ENCODE results near the gene SLC43A2. TPM values are rescaled to one million over a fixed set of nuclear protein-coding genes. Genes with fewer than 3 reads are reported as not detected.

SLC43A2 gene
- total RNA-seq, 3 donors from 2014 or later (not counting 1 experiment from before 2014, with no cell fraction given) = 24.5 to 36.0 (median 30.3) TPM

GRCh38 chr17:1646199-1646875, 17.7 kb upstream of the SLC43A2 start:
- Mint-ChIP-seq H3K4me3 (peak overlapping the region; percentile 25), H3K36me3 (no peaks in the 10 kb centered on the region), H3K27me3 (ENCODE audit: low read depth in 2 of 2) (no peaks in the 10 kb centered on the region), H3K9me3 (no peaks in the 10 kb centered on the region), H3K4me1 (peaks cover 0 to 13% of the 10 kb centered on the region in 2 donors), H3K27ac (peak overlapping the region in 1 of 2 donors; percentile 40)
- H3K4me1 ChIP-seq (ENCODE audit: control insufficient read depth, insufficient read depth, low read length) = peaks cover 48% of the 10 kb centered on the region
- peaks cover 15% of the 10 kb centered on the region for H3K36me3 ChIP-seq (ENCODE audit: control insufficient read depth, insufficient read depth, low read length)
- H3K27ac ChIP-seq (ENCODE audit: low read length) = no peak overlapping the region
- no peak overlapping the region for H3K4me3 ChIP-seq (ENCODE audit: low read length)
- no peaks in the 10 kb centered on the region for H3K9me3 ChIP-seq (ENCODE audit: control insufficient read depth, insufficient read depth, low read length)
- 92% methylated on average over 12 of the region's 13 CpGs for WGBS (ENCODE audit: insufficient coverage)
- H3K27me3 ChIP-seq (ENCODE audit: control insufficient read depth, insufficient read depth, low read length) = no peaks in the 10 kb centered on the region
- intact Hi-C loops (cut with micrococcal nuclease) = no loop called here
- DNase-seq (no peak), ATAC-seq (no peak)
- TF ChIP-seq, protein P1, sequence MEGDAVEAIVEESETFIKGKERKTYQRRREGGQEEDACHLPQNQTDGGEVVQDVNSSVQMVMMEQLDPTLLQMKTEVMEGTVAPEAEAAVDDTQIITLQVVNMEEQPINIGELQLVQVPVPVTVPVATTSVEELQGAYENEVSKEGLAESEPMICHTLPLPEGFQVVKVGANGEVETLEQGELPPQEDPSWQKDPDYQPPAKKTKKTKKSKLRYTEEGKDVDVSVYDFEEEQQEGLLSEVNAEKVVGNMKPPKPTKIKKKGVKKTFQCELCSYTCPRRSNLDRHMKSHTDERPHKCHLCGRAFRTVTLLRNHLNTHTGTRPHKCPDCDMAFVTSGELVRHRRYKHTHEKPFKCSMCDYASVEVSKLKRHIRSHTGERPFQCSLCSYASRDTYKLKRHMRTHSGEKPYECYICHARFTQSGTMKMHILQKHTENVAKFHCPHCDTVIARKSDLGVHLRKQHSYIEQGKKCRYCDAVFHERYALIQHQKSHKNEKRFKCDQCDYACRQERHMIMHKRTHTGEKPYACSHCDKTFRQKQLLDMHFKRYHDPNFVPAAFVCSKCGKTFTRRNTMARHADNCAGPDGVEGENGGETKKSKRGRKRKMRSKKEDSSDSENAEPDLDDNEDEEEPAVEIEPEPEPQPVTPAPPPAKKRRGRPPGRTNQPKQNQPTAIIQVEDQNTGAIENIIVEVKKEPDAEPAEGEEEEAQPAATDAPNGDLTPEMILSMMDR (IDR thresholded peaks at IDR 0.05) = no peak

DNA sequence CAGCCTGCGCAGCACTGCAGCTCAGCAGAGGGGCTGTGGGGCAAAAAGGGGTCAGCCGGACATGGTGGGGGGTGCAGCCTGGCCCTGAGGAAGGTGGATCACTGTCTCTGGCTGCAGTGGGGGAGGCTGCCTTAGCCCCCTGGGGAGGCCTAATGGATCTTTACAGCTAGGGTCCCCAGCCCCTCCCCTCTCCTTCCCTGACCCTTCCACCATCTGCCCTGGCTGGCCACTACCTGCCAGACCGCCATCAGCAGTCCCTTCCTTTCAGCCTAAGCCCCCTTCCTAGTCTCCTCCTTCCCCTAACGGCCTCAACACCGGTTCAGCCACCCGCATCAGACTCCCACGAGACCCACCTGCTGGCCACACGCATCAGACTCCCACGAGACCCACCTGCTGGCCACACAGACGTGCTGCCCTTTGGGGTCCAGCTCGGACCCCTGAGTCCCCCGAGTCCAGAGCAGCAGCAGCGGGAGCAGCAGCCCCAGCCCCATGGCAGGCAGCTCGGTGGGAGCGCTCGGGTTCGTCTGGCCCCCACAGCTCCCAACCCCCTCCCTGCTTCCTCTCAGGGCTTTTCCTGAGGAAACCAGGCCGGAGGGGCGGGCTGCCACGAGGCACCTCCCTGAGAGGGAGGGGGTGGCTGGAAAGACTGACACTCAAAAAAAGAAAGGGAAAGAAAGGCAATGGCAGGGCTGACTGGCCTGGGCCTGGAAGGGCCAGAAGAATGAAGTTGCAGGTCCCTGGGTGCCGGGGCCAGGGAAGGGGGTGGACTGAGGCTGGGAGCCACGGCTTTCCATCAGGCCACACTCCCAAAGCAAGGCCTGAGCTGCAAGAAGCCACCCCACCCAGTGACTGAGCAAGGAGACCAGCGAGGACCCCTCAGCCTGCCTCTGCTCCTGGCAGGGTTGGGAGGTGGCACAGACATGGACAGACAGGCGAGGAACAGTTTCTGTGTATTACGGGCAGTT, 16.9 kb upstream of the SLC43A2 start, which contains the start of gene SCARF1:
Gene SCARF1 (minus strand): TSS at position 526 of the 965 bp plus-strand sequence. CDS start 35 bp downstream, at position 491.
- no peak for ATAC-seq
- no peak within 1 kb of the TSS for H3K4me3 ChIP-seq (ENCODE audit: low read length)
- intact Hi-C loops (cut with micrococcal nuclease) = no loop called here
- no peaks in the 10 kb centered on the region for H3K27me3 ChIP-seq (ENCODE audit: control insufficient read depth, insufficient read depth, low read length)
- TF ChIP-seq, protein P1 (IDR thresholded peaks at IDR 0.05) = no peak
- H3K4me1 ChIP-seq (ENCODE audit: control insufficient read depth, insufficient read depth, low read length) = peaks cover 48% of the 10 kb centered on the region
- no peaks in the 10 kb centered on the region for H3K27me3 Mint-ChIP-seq (ENCODE audit: low read depth in 2 of 2)
- no peaks in the 10 kb centered on the region for H3K9me3 ChIP-seq (ENCODE audit: control insufficient read depth, insufficient read depth, low read length)
- H3K9me3 Mint-ChIP-seq = no peaks in the 10 kb centered on the region
- peak within 1 kb of the TSS; percentile 86 for H3K4me3 Mint-ChIP-seq
- H3K36me3 Mint-ChIP-seq = no peaks in the 10 kb centered on the region
- peak within 1 kb of the TSS in 1 of 2 donors; percentile 82 for H3K27ac Mint-ChIP-seq
- H3K27ac ChIP-seq (ENCODE audit: low read length) = no peak within 1 kb of the TSS
- H3K4me1 Mint-ChIP-seq = peaks cover 0 to 13% of the 10 kb centered on the region in 2 donors
- no peak for DNase-seq
- WGBS (ENCODE audit: insufficient coverage) = 50% methylated on average over 23 of the region's 25 CpGs
- H3K36me3 ChIP-seq (ENCODE audit: control insufficient read depth, insufficient read depth, low read length) = peaks cover 7% of the 10 kb centered on the region

DNA sequence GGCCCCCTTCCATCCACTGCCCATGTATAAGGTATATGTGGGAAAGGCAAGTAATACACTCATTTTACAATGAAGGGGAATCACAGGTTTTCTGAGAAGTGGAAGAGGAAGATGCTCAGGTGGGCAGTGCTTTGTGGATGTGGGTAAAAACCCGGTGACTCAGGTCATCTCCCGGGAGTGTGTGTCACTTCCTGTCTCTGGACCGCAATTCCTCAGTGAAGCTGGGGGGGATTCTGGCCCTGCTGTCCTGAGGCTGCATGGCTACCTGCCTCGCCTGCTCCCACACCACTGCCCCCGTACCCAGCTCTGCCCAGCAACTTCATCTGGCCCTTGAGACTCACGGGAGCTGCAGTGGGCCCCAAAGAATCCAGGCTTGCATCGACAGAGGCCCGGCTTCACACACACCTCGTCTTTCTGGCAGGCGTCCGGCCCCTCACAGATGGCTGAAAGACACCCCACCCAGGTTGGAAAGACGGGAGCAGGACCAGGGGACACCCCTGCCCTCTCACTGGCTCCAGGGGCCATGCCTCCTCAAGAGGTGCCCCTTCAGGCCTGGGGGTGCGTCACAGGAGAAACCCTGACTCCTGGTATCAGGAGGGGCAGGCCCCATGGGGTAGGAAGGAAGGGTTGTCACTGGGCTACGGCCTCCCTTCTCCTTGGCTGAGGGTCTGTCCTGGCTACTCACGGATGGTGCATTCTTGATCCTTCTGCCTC, 16.0 kb upstream of the SLC43A2 start:
- TF ChIP-seq, protein P1 (IDR thresholded peaks at IDR 0.05) = no peak
- Mint-ChIP-seq H3K9me3 (no peaks in the 10 kb centered on the region), H3K36me3 (no peaks in the 10 kb centered on the region), H3K4me3 (peak overlapping the region; percentile 86), H3K4me1 (peaks cover 0 to 13% of the 10 kb centered on the region in 2 donors), H3K27ac (peak overlapping the region in 1 of 2 donors; percentile 82), H3K27me3 (ENCODE audit: low read depth in 2 of 2) (no peaks in the 10 kb centered on the region)
- ATAC-seq (peak in 1 of 3 donors; percentile 11), DNase-seq (peak in 1 of 2 donors; percentile 56)
- no peaks in the 10 kb centered on the region for H3K9me3 ChIP-seq (ENCODE audit: control insufficient read depth, insufficient read depth, low read length)
- intact Hi-C loops (cut with micrococcal nuclease) = no loop called here
- H3K4me1 ChIP-seq (ENCODE audit: control insufficient read depth, insufficient read depth, low read length) = peaks cover 41% of the 10 kb centered on the region
- H3K36me3 ChIP-seq (ENCODE audit: control insufficient read depth, insufficient read depth, low read length) = no peaks in the 10 kb centered on the region
- H3K27ac ChIP-seq (ENCODE audit: low read length) = peak overlapping the region; percentile 29
- WGBS (ENCODE audit: insufficient coverage) = 31% methylated on average over 15 of the region's 15 CpGs
- no peaks in the 10 kb centered on the region for H3K27me3 ChIP-seq (ENCODE audit: control insufficient read depth, insufficient read depth, low read length)
- no peak overlapping the region for H3K4me3 ChIP-seq (ENCODE audit: low read length)
